Measurements from ENCODE around the gene KSR1. TPM values are rescaled to one million over a fixed set of nuclear protein-coding genes. Genes with fewer than 3 reads are reported as not detected.

KSR1 gene
- polyA plus RNA-seq, 1 of the 3 experiments (the other 2 are of a cell fraction) = 7.5 TPM

GRCh38 chr17:27446569-27447301, 9.5 kb upstream of the KSR1 start:
- POLR2A ChIA-PET = no interaction called here
- no peak overlapping the region for H3K4me2 ChIP-seq
- 0 out of 2 replicates have a peak, but pooled peaks cover 3% of the 10 kb centered on the region for H4K20me1 ChIP-seq (ENCODE audit: insufficient read depth)
- no peaks in the 10 kb centered on the region for H3K79me2 ChIP-seq (ENCODE audit: insufficient read depth)
- H3K4me1 ChIP-seq (ENCODE audit: control insufficient read depth in 1 of 2, insufficient read depth in 2 of 2, low read depth in 1 of 2, low read length in 1 of 2) = peaks cover 0 to 2% of the 10 kb centered on the region in 2 experiments; a peak in 1 of 4 replicates
- CTCF ChIA-PET = interaction anchor here (0.8 to 1.7 kb wide), 3 partner anchors 16 to 156 kb away, joined by 3 to 5 read pairs (median 5); no protein-coding TSS in a partner anchor
- H3K9ac ChIP-seq = no peak overlapping the region
- no peaks in the 10 kb centered on the region for H3K9me2 ChIP-seq
- WGBS (ENCODE audit: low lambda C conversion rate) = 35% methylated on average over 6 of the region's 6 CpGs
- H3K27ac ChIP-seq (ENCODE audit: low read depth in 2 of 2, low read length in 1 of 2) = peak overlapping the region in 1 of 2 experiments; percentile 26; a peak in 2 of 4 replicates
- H3K36me3 ChIP-seq (replicated peaks in 1 of 2; ENCODE audit: control insufficient read depth in 1 of 2, insufficient read depth in 2 of 2, low read length in 1 of 2) = no peaks in the 10 kb centered on the region
- no peak overlapping the region for H2AFZ ChIP-seq (ENCODE audit: low read depth)
- no peaks in the 10 kb centered on the region for H3K27me3 ChIP-seq (ENCODE audit: insufficient read depth)
- H3K9me3 ChIP-seq = no peaks in the 10 kb centered on the region
- peak; percentile 54 for DNase-seq
- H3F3A ChIP-seq (replicated peaks; ENCODE audit: insufficient read depth) = peaks cover 14% of the 10 kb centered on the region
- no peak overlapping the region for H3K4me3 ChIP-seq (ENCODE audit: low read depth in 2 of 2, low read length in 1 of 2)
- TF ChIP-seq CHD2 (IDR thresholded peaks at IDR 0.05; ENCODE audit: low read length, partially characterized antibody) (no peak), JUND (IDR thresholded peaks at IDR 0.05) (peak; percentile 57), ZBTB33 (IDR thresholded peaks at IDR 0.05; ENCODE audit: borderline replicate concordance, low read depth) (no peak), RCOR1 (IDR thresholded peaks at IDR 0.05; ENCODE audit: low read length) (no peak), RAD21 (IDR thresholded peaks at IDR 0.05; ENCODE audit: low read length) (no peak), TEAD4 (IDR thresholded peaks at IDR 0.05; ENCODE audit: borderline replicate concordance, insufficient read depth) (0 out of 2 replicates have a peak, but pooled peaks have one; percentile 42), FOXM1 (IDR thresholded peaks at IDR 0.05; ENCODE audit: low read depth) (no peak), EZH2phosphoT487 (IDR thresholded peaks at IDR 0.05; ENCODE audit: borderline replicate concordance, low read depth) (no peak), MEF2A (IDR thresholded peaks at IDR 0.05; ENCODE audit: borderline replicate concordance, low read depth) (peak; percentile 30; the same call in 1 of the 2 replicates), ELF1 (IDR thresholded peaks at IDR 0.05) (no peak), SIN3A (IDR thresholded peaks at IDR 0.05; ENCODE audit: borderline replicate concordance, low read depth, low read length) (no peak), FOSL2 (IDR thresholded peaks at IDR 0.05; ENCODE audit: borderline replicate concordance, low read depth) (peak; percentile 58; the same call in 1 of the 2 replicates), NFIC (IDR thresholded peaks at IDR 0.05; ENCODE audit: borderline replicate concordance) (peak; percentile 82; the same call in 1 of the 2 replicates), FOXJ3 (CRISPR knock-in tag; IDR thresholded peaks at IDR 0.05) (no peak), RXRA (IDR thresholded peaks at IDR 0.05; ENCODE audit: borderline replicate concordance, low read depth) (0 out of 2 replicates have a peak, but pooled peaks have one; percentile 18), IRF3 (IDR thresholded peaks at IDR 0.05; ENCODE audit: low read depth, low read length) (no peak), TCF12 (IDR thresholded peaks at IDR 0.05) (peak; percentile 68), NRF1 (IDR thresholded peaks at IDR 0.05; ENCODE audit: low read depth, low read length) (no peak), POLR2AphosphoS5 (IDR thresholded peaks at IDR 0.05; ENCODE audit: low read depth, low read length) (no peak), EP300 (IDR thresholded peaks at IDR 0.05; ENCODE audit: borderline replicate concordance in 1 of 2, low read depth in 1 of 2, low read length in 1 of 2) (no peak; a peak in 1 of 4 replicates), REST (IDR thresholded peaks at IDR 0.05; ENCODE audit: low read depth, low read length) (no peak), YY1 (IDR thresholded peaks at IDR 0.05; ENCODE audit: low read depth) (no peak), MAX (IDR thresholded peaks at IDR 0.05; ENCODE audit: low read depth) (no peak), USF1 (IDR thresholded peaks at IDR 0.05; ENCODE audit: borderline replicate concordance, low read depth) (no peak), USF2 (IDR thresholded peaks at IDR 0.05; ENCODE audit: borderline replicate concordance, low read depth, low read length) (no peak)
